HG03520 (cell line): ENCODE results near the gene TBCK.

Experiments
- ATAC-seq: cut with Tn5 transposase; IDR thresholded peaks from one replicate; pipeline ENCODE4 v1.9.1; 2021; ENCODE audit warnings: mild to moderate bottlenecking, moderate library complexity; ENCODE audit not compliant: unreplicated experiment

Gene TBCK

GRCh38 chr4:105996845-105997244, 319.2 kb downstream of the TBCK start:
- ATAC-seq, result no peak

GRCh38 chr4:105994841-105995501, 321.0 kb downstream of the TBCK start:
- no peak for ATAC-seq

GRCh38 chr4:105994061-105994460, 321.9 kb downstream of the TBCK start:
- no peak for ATAC-seq

- no peak for ATAC-seq
Observed at GRCh38 chr4:105992641-105993305, 323.2 kb downstream of the TBCK start.

- ATAC-seq, result no peak
Observed at GRCh38 chr4:105991726-105992125, 324.3 kb downstream of the TBCK start.
